ENCODE data around the gene TLL2.

- TF ChIP-seq EP300 (IDR thresholded peaks at IDR 0.05; ENCODE audit: borderline replicate concordance) (no peak), TCF12 (IDR thresholded peaks at IDR 0.05; ENCODE audit: low read depth) (no peak), TAF1 (IDR thresholded peaks at IDR 0.05; ENCODE audit: low read depth) (no peak), ZBTB7A (IDR thresholded peaks at IDR 0.05; ENCODE audit: low read depth) (no peak), CREB1 (IDR thresholded peaks at IDR 0.05; ENCODE audit: low read depth) (no peak), RAD21 (IDR thresholded peaks at IDR 0.05; ENCODE audit: low read depth) (no peak)
These were observed 94.4 kb downstream of the TLL2 start for GRCh38 chr10:96419351-96419750.
